K562 (cell line): Measurements from ENCODE around the gene SPATS1. TPM values are rescaled to one million over a fixed set of nuclear protein-coding genes. Genes with fewer than 3 reads are reported as not detected.

Experiments used
- ATF7 ChIP-seq: fragments of 450-650 bp; IDR thresholded peaks from 2 replicates; pipeline ENCODE4 v1.7.1; 2014; ENCODE audit warnings: mild to moderate bottlenecking, moderate library complexity
- BRCA1 ChIP-seq, 2 experiments: fragments of 450-650 bp in 1 of 2; sonication (generic) in 1 of 2; formaldehyde crosslinking in 1 of 2; IDR thresholded peaks; 2 replicates each; pipeline versions ENCODE4 v1.5.0 to v1.6.1; 2017 to 2020; ENCODE audit warnings: mild to moderate bottlenecking in 1 of 2, missing genetic modification reagents in 1 of 2
- FOXK1 ChIP-seq: sonication (generic); formaldehyde crosslinking; IDR thresholded peaks from 2 replicates; pipeline ENCODE4 v1.8.0; 2022; ENCODE audit warnings: missing genetic modification reagents, mild to moderate bottlenecking, borderline replicate concordance
- FOXM1 ChIP-seq, 2 experiments: fragments of 450-650 bp in 1 of 2; sonication (generic) in 1 of 2; formaldehyde crosslinking in 1 of 2; IDR thresholded peaks; 2 replicates each; pipeline versions ENCODE4 v1.6.1 to v1.9.0; 2017 to 2022; ENCODE audit warnings: low read depth in 2 of 2, mild to moderate bottlenecking in 2 of 2, missing genetic modification reagents in 1 of 2, moderate library complexity in 1 of 2
- LARP7 ChIP-seq: fragments of 450-650 bp; IDR thresholded peaks from 2 replicates; pipeline ENCODE4 v1.6.1; 2016
- MAFG ChIP-seq: fragments of 450-650 bp; conservative IDR thresholded peaks from 2 replicates; pipeline ENCODE4 v1.6.1; 2016; ENCODE audit warnings: missing genetic modification characterization, missing compliant biosample characterization
- MYNN ChIP-seq, 2 experiments: sonication (generic); formaldehyde crosslinking in 1 of 2; IDR thresholded peaks; 2 replicates each; pipeline versions ENCODE4 v1.5.0 to v1.6.1; 2016 to 2020; ENCODE audit warnings: antibody characterized with exemption in 1 of 2, missing genetic modification reagents in 1 of 2
- NCOA4 ChIP-seq: fragments of 450-650 bp; IDR thresholded peaks from 2 replicates; pipeline ENCODE4 v1.6.1; 2018; ENCODE audit warnings: mild to moderate bottlenecking; ENCODE audit not compliant: partially characterized antibody
- NONO ChIP-seq, 2 experiments: fragments of 200-400 bp in 1 of 2; fragments of 450-650 bp in 1 of 2; formaldehyde crosslinking in 1 of 2; IDR thresholded peaks; 2 replicates each; pipeline ENCODE4 v1.6.1; 2017; ENCODE audit warnings: low read depth in 2 of 2, mild to moderate bottlenecking in 2 of 2, moderate library complexity in 2 of 2, low read length in 1 of 2
- PHB2 ChIP-seq: fragments of 450-650 bp; IDR thresholded peaks from 2 replicates; pipeline ENCODE4 v1.6.1; 2017; ENCODE audit warnings: low read depth
- SNIP1 ChIP-seq: fragments of 450-650 bp; IDR thresholded peaks from 2 replicates; pipeline ENCODE4 v1.7.1; 2017; ENCODE audit warnings: low read depth, mild to moderate bottlenecking
- SOX6 ChIP-seq: fragments of 450-650 bp; IDR thresholded peaks from 2 replicates; pipeline ENCODE4 v1.6.1; 2014; ENCODE audit warnings: mild to moderate bottlenecking
- SREBF1 ChIP-seq: fragments of 150-350 bp; IDR thresholded peaks from 2 replicates; pipeline ENCODE4 v1.6.1; 2014; ENCODE audit warnings: antibody characterized with exemption, low read depth, low read length, borderline replicate concordance
- STAT5A ChIP-seq: IDR thresholded peaks from 2 replicates; pipeline ENCODE4 v1.6.1; 2012; ENCODE audit warnings: low read length, inconsistent platforms, borderline replicate concordance
- TRIM25 ChIP-seq: fragments of 450-650 bp; IDR thresholded peaks from 2 replicates; pipeline ENCODE4 v1.7.0; 2016; ENCODE audit warnings: borderline replicate concordance
- ZNF436 ChIP-seq: fragments of 250-450, 450-650 bp; sonication (Bioruptor Pico); formaldehyde crosslinking; IDR thresholded peaks from 2 replicates; pipeline ENCODE4 v1.7.0; 2020; ENCODE audit warnings: mild to moderate bottlenecking
- ZNF57 ChIP-seq: fragments of 450-650 bp; formaldehyde crosslinking; IDR thresholded peaks from 2 replicates; pipeline ENCODE4 v1.4.0; 2020; ENCODE audit warnings: mild to moderate bottlenecking, moderate library complexity
- polyA plus RNA-seq, 8 experiments: library from polyadenylated mRNA; depleted of rRNA in 4 of 8; stranded (reverse) in 5 of 8; unstranded in 3 of 8; fragments of >200 nt; fragmentation: Nextera tagmentation in 2 of 8; fragmentation: Illumina TruSeq in 1 of 8; extraction: Ambion mirVana in 2 of 8; extraction: Trizol in 1 of 8; gene quantifications; 2 replicates each; pipeline versions ENCODE4 v1.2.1 to v1.2.3, GENCODE V29; 2011 to 2014; ENCODE audit warnings: inconsistent platforms in 1 of 8, missing spikeins in 1 of 8
- total RNA-seq, 7 experiments: library from RNA; depleted of rRNA in 6 of 7; stranded (reverse); fragments of >200 nt in 6 of 7; fragmentation: Illumina TruSeq in 2 of 7; extraction: Trizol in 2 of 7; gene quantifications; 2 replicates each; pipeline versions ENCODE4 v1.2.1 to v1.2.3, GENCODE V29; 2011 to 2021; ENCODE audit warnings: low replicate concordance in 1 of 7
- TF ChIP-seq, protein P1 (sequence below): sonication (generic); formaldehyde crosslinking; IDR thresholded peaks from 2 replicates; pipeline ENCODE4 v1.8.0; 2022; ENCODE audit warnings: missing genetic modification reagents, mild to moderate bottlenecking, moderate library complexity, borderline replicate concordance
- TF ChIP-seq, protein P2 (sequence below): fragments of 250-450 bp; sonication (Bioruptor Pico); IDR thresholded peaks from 2 replicates; pipeline ENCODE4 v1.4.0; 2020

Gene SPATS1
- total and polyA plus RNA-seq, 9 of the 15 experiments (the other 6 are each of a cell fraction or from before 2014, with no cell fraction given), result not detected

DNA sequence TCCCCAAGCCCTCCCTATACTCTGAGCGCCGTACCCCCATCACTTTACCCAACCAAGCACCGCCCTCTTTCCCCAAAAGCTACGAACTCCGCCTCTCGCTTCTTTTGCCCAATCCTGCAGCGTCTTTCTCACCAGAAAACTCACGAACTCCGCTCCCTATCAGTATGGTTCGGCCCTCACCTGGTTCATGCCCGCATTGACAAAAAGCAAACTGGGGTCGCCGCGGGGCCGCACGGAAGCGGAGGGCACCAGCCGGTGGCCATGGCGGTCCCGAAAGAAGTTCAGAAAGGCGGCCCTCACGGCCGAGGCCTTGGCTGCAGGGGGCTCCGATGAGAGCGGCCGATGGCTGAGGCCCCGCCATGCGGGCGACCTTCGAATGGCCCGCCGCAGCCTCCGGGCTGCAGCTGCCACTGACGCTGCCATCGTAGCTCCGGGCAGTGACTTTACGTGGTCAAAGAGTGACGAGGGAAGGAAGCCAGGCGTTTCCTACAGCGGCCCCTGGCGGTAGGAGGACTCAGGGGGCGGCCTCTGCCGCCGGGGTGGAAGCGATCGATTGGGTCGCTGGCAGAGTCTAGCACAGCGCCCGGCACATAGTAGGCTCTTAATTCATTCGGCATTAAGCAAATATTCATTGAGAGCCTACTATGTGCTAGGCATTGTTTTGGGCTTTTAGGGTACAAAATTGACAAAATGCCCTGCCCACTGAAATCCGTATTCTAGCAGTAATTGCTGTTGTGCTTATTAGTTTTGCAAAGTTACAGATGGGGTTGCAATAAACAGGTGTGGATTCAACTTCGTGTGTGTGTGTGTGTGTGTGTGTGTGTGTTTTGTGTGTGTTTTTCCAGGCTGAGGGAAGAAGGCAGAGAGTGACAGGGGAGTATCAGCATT is 29.3 kb upstream of the SPATS1 start, which contains the start of gene AARS2 (continued):
- TF ChIP-seq LARP7 (no peak; the same call in 1 of the 2 replicates), NCOA4 (no peak), FOXK1 (CRISPR knock-in tag) (peak; percentile 94), TRIM25 (peak; percentile 92; the same call in 1 of the 2 replicates), BRCA1 (IDR thresholded peaks at IDR 0.05) (no peak), BRCA1 (CRISPR knock-in tag; IDR thresholded peaks at IDR 0.05) (no peak), ZNF436 (no peak), ZNF57 (CRISPR knock-in tag) (no peak), SOX6 (peak; percentile 74), STAT5A (peak; percentile 66; the same call in 1 of the 2 replicates), FOXM1 (IDR thresholded peaks at IDR 0.05; ENCODE audit: low read depth) (peak; percentile 30; the same call in 1 of the 2 replicates), FOXM1 (CRISPR knock-in tag; IDR thresholded peaks at IDR 0.05; ENCODE audit: low read depth) (no peak), SREBF1 (no peak), ATF7 (peak; percentile 89), SNIP1 (peak; percentile 90), NONO (IDR thresholded peaks at IDR 0.05; ENCODE audit: low read depth in 2 of 2, low read length in 1 of 2) (peak; percentile 71 to 84; a peak in 3 of 4 replicates), MYNN (IDR thresholded peaks at IDR 0.05) (peak; percentile 46; the same call in 1 of the 2 replicates), MYNN (CRISPR knock-in tag; IDR thresholded peaks at IDR 0.05) (no peak), PHB2 (0 out of 2 replicates have a peak, but pooled peaks have one; percentile 22), MAFG (tag) (no peak)
- TF ChIP-seq, protein P1, sequence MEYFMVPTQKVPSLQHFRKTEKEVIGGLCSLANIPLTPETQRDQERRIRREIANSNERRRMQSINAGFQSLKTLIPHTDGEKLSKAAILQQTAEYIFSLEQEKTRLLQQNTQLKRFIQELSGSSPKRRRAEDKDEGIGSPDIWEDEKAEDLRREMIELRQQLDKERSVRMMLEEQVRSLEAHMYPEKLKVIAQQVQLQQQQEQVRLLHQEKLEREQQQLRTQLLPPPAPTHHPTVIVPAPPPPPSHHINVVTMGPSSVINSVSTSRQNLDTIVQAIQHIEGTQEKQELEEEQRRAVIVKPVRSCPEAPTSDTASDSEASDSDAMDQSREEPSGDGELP (CRISPR knock-in tag), result peak; percentile 95
- TF ChIP-seq, protein P2, sequence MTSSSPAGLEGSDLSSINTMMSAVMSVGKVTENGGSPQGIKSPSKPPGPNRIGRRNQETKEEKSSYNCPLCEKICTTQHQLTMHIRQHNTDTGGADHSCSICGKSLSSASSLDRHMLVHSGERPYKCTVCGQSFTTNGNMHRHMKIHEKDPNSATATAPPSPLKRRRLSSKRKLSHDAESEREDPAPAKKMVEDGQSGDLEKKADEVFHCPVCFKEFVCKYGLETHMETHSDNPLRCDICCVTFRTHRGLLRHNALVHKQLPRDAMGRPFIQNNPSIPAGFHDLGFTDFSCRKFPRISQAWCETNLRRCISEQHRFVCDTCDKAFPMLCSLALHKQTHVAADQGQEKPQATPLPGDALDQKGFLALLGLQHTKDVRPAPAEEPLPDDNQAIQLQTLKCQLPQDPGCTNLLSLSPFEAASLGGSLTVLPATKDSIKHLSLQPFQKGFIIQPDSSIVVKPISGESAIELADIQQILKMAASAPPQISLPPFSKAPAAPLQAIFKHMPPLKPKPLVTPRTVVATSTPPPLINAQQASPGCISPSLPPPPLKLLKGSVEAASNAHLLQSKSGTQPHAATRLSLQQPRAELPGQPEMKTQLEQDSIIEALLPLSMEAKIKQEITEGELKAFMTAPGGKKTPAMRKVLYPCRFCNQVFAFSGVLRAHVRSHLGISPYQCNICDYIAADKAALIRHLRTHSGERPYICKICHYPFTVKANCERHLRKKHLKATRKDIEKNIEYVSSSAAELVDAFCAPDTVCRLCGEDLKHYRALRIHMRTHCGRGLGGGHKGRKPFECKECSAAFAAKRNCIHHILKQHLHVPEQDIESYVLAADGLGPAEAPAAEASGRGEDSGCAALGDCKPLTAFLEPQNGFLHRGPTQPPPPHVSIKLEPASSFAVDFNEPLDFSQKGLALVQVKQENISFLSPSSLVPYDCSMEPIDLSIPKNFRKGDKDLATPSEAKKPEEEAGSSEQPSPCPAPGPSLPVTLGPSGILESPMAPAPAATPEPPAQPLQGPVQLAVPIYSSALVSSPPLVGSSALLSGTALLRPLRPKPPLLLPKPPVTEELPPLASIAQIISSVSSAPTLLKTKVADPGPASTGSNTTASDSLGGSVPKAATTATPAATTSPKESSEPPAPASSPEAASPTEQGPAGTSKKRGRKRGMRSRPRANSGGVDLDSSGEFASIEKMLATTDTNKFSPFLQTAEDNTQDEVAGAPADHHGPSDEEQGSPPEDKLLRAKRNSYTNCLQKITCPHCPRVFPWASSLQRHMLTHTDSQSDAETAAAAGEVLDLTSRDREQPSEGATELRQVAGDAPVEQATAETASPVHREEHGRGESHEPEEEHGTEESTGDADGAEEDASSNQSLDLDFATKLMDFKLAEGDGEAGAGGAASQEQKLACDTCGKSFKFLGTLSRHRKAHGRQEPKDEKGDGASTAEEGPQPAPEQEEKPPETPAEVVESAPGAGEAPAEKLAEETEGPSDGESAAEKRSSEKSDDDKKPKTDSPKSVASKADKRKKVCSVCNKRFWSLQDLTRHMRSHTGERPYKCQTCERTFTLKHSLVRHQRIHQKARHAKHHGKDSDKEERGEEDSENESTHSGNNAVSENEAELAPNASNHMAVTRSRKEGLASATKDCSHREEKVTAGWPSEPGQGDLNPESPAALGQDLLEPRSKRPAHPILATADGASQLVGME (CRISPR knock-in tag), result no peak
